ENCODE data around the gene HPSE2. TPM values are rescaled to one million over a fixed set of nuclear protein-coding genes. Genes with fewer than 3 reads are reported as not detected.

HPSE2 gene
- total and polyA plus RNA-seq, 2 experiments from 2014 or later, result 0.10 to 0.24 TPM

DNA sequence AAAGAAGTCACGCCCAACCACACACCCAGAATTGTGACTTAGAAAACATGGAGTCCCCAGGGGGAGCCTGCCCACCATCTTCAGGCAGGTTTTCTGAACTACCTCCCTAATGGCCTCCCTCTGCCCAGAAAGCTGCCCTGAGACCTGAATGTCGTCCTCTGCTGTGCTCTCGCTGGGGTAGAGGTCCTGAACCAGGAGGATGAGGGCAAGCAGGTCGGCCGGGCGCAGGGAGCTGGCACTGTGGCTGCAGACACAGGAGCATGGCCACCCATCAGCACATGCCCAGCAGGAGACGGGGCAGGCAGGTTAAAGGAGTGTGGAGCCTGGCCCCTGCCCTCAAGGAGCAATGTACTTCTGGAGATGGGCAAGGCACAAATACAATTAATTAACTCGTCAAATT lies 805.2 kb downstream of the HPSE2 start (continued):
- TF ChIP-seq, protein P1, sequence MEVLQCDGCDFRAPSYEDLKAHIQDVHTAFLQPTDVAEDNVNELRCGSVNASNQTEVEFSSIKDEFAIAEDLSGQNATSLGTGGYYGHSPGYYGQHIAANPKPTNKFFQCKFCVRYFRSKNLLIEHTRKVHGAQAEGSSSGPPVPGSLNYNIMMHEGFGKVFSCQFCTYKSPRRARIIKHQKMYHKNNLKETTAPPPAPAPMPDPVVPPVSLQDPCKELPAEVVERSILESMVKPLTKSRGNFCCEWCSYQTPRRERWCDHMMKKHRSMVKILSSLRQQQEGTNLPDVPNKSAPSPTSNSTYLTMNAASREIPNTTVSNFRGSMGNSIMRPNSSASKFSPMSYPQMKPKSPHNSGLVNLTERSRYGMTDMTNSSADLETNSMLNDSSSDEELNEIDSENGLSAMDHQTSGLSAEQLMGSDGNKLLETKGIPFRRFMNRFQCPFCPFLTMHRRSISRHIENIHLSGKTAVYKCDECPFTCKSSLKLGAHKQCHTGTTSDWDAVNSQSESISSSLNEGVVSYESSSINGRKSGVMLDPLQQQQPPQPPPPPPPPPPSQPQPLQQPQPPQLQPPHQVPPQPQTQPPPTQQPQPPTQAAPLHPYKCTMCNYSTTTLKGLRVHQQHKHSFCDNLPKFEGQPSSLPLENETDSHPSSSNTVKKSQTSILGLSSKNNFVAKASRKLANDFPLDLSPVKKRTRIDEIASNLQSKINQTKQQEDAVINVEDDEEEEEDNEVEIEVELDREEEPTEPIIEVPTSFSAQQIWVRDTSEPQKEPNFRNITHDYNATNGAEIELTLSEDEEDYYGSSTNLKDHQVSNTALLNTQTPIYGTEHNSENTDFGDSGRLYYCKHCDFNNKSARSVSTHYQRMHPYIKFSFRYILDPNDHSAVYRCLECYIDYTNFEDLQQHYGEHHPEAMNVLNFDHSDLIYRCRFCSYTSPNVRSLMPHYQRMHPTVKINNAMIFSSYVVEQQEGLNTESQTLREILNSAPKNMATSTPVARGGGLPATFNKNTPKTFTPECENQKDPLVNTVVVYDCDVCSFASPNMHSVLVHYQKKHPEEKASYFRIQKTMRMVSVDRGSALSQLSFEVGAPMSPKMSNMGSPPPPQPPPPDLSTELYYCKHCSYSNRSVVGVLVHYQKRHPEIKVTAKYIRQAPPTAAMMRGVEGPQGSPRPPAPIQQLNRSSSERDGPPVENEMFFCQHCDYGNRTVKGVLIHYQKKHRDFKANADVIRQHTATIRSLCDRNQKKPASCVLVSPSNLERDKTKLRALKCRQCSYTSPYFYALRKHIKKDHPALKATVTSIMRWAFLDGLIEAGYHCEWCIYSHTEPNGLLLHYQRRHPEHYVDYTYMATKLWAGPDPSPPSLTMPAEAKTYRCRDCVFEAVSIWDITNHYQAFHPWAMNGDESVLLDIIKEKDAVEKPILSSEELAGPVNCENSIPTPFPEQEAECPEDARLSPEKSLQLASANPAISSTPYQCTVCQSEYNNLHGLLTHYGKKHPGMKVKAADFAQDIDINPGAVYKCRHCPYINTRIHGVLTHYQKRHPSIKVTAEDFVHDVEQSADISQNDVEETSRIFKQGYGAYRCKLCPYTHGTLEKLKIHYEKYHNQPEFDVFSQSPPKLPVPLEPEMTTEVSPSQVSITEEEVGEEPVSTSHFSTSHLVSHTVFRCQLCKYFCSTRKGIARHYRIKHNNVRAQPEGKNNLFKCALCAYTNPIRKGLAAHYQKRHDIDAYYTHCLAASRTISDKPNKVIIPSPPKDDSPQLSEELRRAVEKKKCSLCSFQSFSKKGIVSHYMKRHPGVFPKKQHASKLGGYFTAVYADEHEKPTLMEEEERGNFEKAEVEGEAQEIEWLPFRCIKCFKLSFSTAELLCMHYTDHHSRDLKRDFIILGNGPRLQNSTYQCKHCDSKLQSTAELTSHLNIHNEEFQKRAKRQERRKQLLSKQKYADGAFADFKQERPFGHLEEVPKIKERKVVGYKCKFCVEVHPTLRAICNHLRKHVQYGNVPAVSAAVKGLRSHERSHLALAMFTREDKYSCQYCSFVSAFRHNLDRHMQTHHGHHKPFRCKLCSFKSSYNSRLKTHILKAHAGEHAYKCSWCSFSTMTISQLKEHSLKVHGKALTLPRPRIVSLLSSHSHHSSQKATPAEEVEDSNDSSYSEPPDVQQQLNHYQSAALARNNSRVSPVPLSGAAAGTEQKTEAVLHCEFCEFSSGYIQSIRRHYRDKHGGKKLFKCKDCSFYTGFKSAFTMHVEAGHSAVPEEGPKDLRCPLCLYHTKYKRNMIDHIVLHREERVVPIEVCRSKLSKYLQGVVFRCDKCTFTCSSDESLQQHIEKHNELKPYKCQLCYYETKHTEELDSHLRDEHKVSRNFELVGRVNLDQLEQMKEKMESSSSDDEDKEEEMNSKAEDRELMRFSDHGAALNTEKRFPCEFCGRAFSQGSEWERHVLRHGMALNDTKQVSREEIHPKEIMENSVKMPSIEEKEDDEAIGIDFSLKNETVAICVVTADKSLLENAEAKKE (CRISPR knock-in tag; IDR thresholded peaks at IDR 0.05), result no peak
- no peak for TF ChIP-seq EZH2phosphoT487 (IDR thresholded peaks at IDR 0.05; ENCODE audit: unreplicated experiment)

DNA sequence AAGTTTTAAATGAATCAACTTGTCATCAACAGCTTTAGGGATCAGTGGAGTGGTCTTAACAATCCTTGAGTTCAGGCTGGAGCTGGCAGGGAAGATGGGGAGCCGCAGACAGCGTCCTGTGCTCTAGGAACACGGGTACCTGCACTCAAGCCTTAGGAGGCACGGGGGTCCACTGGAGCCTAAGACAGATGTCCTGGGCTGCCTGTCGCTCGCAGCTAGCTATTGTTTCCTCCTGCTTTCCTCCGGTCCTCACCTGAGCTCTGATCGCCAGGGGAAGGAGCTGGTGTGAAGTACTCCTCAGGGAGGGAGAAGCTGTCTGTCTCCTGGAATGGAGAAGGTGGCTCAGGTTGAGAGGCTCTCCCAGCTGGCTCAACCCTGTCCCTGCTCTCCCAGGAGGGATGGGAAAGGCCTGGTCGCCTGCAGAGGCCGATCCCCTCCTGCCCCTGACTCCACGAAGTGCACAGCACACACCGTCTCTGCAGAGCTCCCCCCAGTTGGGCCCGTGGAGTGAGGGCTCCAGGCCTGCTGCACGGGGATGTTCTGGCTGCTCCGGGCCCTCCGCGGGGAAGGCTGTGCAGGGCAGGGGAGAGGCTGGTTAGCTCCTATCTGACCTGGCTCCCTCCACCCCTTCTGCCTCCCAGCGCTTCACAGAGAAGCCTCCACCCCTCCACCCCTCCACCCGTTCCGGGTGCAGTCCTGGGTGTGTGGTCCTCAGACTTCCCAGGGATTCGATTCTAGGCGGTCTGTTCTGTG lies 806.2 kb downstream of the HPSE2 start:
- H3K79me2 ChIP-seq (replicated peaks; ENCODE audit: insufficient read depth), result no peaks in the 10 kb centered on the region
- H3K9me3 Mint-ChIP-seq, result peaks cover 22% of the 10 kb centered on the region
- ATAC-seq (no peak), DNase-seq (ENCODE audit: low spot score) (no peak)
- H3K27ac ChIP-seq (ENCODE audit: low read depth), result no peak overlapping the region
- H4K20me1 ChIP-seq (replicated peaks; ENCODE audit: insufficient read depth), result no peaks in the 10 kb centered on the region; the same call in 1 of the 2 replicates
- peaks cover 46% of the 10 kb centered on the region for H3K36me3 Mint-ChIP-seq (ENCODE audit: low read depth)
- H3K4me3 Mint-ChIP-seq, result no peak overlapping the region
- H3K4me2 ChIP-seq, result no peak overlapping the region
- H3F3A ChIP-seq (replicated peaks; ENCODE audit: low read depth), result no peaks in the 10 kb centered on the region
- H3K27me3 Mint-ChIP-seq (ENCODE audit: insufficient read depth, low read depth, poor library complexity), result peaks cover 6% of the 10 kb centered on the region
- TF ChIP-seq CREB1 (CRISPR knock-in tag; IDR thresholded peaks at IDR 0.05; ENCODE audit: low read depth), result no peak
- TF ChIP-seq, protein P2, sequence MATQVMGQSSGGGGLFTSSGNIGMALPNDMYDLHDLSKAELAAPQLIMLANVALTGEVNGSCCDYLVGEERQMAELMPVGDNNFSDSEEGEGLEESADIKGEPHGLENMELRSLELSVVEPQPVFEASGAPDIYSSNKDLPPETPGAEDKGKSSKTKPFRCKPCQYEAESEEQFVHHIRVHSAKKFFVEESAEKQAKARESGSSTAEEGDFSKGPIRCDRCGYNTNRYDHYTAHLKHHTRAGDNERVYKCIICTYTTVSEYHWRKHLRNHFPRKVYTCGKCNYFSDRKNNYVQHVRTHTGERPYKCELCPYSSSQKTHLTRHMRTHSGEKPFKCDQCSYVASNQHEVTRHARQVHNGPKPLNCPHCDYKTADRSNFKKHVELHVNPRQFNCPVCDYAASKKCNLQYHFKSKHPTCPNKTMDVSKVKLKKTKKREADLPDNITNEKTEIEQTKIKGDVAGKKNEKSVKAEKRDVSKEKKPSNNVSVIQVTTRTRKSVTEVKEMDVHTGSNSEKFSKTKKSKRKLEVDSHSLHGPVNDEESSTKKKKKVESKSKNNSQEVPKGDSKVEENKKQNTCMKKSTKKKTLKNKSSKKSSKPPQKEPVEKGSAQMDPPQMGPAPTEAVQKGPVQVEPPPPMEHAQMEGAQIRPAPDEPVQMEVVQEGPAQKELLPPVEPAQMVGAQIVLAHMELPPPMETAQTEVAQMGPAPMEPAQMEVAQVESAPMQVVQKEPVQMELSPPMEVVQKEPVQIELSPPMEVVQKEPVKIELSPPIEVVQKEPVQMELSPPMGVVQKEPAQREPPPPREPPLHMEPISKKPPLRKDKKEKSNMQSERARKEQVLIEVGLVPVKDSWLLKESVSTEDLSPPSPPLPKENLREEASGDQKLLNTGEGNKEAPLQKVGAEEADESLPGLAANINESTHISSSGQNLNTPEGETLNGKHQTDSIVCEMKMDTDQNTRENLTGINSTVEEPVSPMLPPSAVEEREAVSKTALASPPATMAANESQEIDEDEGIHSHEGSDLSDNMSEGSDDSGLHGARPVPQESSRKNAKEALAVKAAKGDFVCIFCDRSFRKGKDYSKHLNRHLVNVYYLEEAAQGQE (IDR thresholded peaks at IDR 0.05; ENCODE audit: unreplicated experiment), result no peak
- TF ChIP-seq, protein P3, sequence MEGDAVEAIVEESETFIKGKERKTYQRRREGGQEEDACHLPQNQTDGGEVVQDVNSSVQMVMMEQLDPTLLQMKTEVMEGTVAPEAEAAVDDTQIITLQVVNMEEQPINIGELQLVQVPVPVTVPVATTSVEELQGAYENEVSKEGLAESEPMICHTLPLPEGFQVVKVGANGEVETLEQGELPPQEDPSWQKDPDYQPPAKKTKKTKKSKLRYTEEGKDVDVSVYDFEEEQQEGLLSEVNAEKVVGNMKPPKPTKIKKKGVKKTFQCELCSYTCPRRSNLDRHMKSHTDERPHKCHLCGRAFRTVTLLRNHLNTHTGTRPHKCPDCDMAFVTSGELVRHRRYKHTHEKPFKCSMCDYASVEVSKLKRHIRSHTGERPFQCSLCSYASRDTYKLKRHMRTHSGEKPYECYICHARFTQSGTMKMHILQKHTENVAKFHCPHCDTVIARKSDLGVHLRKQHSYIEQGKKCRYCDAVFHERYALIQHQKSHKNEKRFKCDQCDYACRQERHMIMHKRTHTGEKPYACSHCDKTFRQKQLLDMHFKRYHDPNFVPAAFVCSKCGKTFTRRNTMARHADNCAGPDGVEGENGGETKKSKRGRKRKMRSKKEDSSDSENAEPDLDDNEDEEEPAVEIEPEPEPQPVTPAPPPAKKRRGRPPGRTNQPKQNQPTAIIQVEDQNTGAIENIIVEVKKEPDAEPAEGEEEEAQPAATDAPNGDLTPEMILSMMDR (conservative IDR thresholded peaks at IDR 0.05; ENCODE audit: low read depth in 2 of 2), result no peak
- no peak for TF ChIP-seq NANOG (IDR thresholded peaks at IDR 0.05; ENCODE audit: borderline replicate concordance)
- TF ChIP-seq STAT1 (IDR thresholded peaks at IDR 0.05; ENCODE audit: unreplicated experiment), result no peak
- no peak for TF ChIP-seq EZH2phosphoT487 (IDR thresholded peaks at IDR 0.05; ENCODE audit: unreplicated experiment)
- TF ChIP-seq POLR2AphosphoS5 (IDR thresholded peaks at IDR 0.05; ENCODE audit: low read depth), result no peak
- TF ChIP-seq EZH2 (IDR thresholded peaks at IDR 0.05; ENCODE audit: low read depth, unreplicated experiment), result no peak
- no peak overlapping the region for H2AFZ ChIP-seq
- no peaks in the 10 kb centered on the region for H3K4me1 Mint-ChIP-seq
- H3K4me1 ChIP-seq (ENCODE audit: insufficient read depth), result no peaks in the 10 kb centered on the region
- no peaks in the 10 kb centered on the region for H3K27me3 ChIP-seq (ENCODE audit: insufficient read depth)
- no peak overlapping the region for H3K4me3 ChIP-seq
- peaks cover 13% of the 10 kb centered on the region for H3K36me3 ChIP-seq (ENCODE audit: insufficient read depth)
- H3K9me2 ChIP-seq (ENCODE audit: insufficient read depth), result no peaks in the 10 kb centered on the region
- no peak overlapping the region for H3K27ac Mint-ChIP-seq

All from GM23338 (cell line).